Cardiac septum (tissue), 1 donor: ENCODE measurements around the gene KNDC1. TPM values are rescaled to one million over a fixed set of nuclear protein-coding genes. Genes with fewer than 3 reads are reported as not detected.
"Not testable (repeated sequence)": the region's sequence is repeated elsewhere in the genome, so short reads cannot be mapped to it uniquely, and the experiment has no call there.

Experiments
- DNase-seq: peaks from one replicate; pipeline ENCODE4 v3.0.0-alpha.2; 2020; ENCODE audit warnings: low spot score
- intact Hi-C: fragments of 100-400 bp; cut with DNase I; formaldehyde crosslinking; loops from one replicate; pipeline ENCODE4 v1.14.0; 2022
- total RNA-seq: library from RNA; stranded (reverse); fragmentation: NEBNext Ultra II Directional; extraction: Animal tissue kit (Norgen Biotek cat#: 25700); gene quantifications from one replicate; pipeline ENCODE4 v1.2.1, GENCODE V29; 2021
- donor health status: DM: no; HTN: no; CAD: no.

KNDC1 gene
- total RNA-seq, 1 donor from 2014 or later = 0.05 TPM

DNA sequence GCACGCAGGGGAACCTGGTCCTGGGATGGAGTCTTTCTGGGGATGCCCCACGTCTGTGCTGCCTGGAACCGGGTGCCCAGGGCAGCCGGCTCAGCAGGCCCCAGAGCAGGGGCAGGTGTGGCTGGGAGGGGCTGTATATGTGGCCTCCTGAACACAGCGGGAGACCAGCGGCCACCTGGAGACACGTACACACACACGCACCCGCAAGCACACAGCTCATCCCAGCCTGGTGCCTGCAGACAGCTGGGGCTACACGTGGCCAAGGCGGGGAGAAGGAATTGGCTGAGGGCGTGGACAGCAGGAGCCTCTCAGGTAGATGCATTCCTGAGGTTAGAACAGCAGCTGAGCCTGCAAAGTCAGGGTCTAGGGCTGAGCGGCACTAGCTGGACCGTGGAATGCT lies 102.7 kb downstream of the KNDC1 start:
- intact Hi-C loops = loop anchor here (5.0 kb wide), 1 partner anchor 45 kb away; the partner anchor contains the start of genes TUBGCP2 and ZNF511

DNA sequence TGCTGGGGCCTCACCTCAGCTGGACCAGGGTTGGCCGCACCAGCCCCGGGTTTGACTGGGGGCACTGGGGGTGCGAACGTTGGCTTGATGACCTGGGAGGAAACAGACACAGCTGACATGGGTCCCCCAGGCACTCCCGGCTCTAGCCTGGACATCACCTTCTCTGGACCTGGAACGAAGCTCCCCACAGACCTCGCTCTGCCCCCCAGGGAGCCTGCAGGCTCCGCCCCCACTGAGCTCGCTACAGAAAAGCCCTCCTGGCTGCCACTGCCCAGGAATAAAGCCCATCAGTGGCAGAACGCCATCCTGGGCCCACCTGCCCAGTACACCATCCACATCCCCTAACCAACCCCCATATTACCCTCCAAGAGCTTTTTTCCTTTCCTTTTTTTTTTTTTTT lies 103.7 kb downstream of the KNDC1 start:
- intact Hi-C loops = loop anchor here (5.0 kb wide), 1 partner anchor 44 kb away; the partner anchor contains the start of genes TUBGCP2 and ZNF511
- no peak for DNase-seq

More for the DNA sequence above, 102.7 kb downstream of the KNDC1 start:
- no peak for DNase-seq

DNA sequence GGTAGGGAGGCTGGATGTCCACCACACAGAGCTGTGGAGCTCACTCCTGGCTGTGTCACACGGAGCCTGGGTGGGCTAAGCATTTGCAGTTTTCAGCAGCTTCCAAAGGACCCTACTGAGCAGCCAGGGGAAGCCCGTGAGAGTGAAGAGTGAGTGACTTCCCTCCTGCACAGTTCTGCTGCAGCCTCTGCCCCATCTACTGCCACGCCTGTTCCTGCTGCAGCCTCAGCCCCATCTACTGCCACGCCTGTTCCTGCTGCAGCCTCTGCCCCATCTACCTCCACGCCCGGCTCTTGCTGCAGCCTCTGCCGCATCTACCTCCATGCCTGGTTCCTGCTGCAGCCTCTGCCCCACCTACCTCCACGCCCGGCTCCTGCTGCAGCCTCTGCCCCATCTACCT lies 104.4 kb downstream of the KNDC1 start:
- no peak for DNase-seq
- intact Hi-C loops = loop anchor here (5.0 kb wide), 1 partner anchor 43 kb away; the partner anchor contains the start of genes TUBGCP2 and ZNF511

DNA sequence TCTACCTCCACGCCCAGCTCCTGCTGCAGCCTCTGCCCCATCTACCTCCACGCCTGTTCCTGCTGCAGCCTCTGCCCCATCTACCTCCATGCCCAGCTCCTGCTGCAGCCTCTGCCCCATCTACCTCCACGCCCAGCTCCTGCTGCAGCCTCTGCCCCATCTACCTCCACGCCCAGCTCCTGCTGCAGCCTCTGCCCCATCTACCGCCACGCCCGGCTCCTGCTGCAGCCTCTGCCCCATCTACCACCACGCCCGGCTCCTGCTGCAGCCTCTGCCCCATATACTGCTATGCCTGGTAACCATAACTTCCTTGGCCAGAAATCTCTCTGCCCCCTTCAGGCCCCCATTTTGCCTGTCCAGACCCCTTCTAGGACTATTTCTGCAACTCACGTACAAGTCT lies 105.0 kb downstream of the KNDC1 start:
- intact Hi-C loops = not testable (repeated sequence)

DNA sequence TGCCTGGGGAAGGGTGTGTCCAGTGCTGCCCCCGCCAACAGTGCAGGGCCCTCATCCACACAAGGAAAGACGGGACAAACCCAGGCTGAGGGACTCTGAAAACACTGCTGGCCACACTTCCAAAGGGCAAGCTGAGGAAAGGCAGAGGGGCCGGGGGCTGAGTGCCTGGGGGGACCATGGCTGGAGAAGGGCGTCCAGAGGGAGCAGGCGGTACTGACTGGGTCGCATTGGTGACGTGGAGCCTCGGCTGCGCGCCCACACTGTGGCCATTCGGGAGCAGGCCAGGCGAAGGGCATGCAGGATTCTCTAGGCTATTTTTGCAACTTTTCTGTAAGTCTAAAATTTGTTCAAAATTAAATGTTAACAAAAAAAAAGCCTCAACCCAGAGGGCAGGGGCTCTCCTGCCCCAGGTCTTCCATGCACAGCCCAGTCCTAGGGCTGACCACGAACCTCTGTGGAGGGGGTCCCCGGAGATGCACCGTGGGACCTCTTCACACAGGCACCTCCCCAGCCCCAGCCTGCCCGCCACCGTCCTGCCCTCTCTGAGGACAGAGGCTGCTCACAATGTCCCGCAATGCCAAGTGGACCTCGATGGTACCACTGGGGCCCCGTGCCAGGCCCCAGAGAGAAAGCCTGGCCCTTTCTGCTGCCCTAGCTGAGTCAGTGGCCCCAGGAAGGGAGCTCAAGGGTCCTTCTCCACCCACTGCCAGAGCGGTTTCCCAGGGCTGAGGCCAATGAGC lies 106.2 kb downstream of the KNDC1 start:
- intact Hi-C loops = no loop called here
- DNase-seq = no peak

More for the DNA sequence above, 105.0 kb downstream of the KNDC1 start:
- not testable (repeated sequence) for DNase-seq

DNA sequence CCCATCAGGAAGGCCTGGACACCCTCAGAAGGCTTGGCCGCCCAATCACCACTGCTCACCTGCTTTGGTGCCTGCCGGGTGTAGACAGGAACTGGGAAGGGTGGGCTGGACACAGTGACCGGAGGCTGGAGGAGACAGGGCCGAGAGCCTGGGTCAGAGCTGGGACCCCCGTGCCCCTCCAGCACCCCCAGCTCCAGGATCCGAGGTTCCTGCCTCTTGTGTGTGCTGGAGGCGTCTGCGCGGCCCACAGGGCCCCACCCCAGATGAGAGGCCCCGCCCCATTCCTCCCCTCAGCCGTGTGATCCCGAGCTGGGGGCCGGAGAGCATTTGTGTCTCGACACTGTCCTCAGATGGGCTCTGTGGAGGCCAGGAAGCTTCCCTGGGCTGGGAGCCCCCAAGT lies 107.3 kb downstream of the KNDC1 start:
- no peak for DNase-seq
- intact Hi-C loops = no loop called here

DNA sequence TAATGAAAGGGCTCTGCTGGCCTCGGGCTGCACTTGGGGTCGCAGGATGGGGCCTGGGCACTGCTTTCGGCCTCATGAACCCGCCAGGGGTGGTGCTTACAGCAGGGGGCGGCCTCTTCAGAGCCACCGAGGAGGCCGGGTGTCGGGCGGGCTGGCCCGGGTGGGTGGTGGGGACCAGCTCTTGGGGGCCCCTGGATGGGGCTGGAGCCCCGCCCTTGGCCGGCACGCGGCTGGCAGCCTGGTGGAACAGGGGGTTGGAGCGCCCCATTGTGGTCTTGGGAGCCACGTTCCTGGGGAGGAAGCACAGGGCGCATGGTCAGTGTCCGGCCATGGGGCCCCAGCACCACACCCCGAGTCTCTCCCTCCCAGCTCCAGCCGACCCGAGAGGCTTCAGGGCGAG lies 107.8 kb downstream of the KNDC1 start:
- no peak for DNase-seq
- intact Hi-C loops = no loop called here

DNA sequence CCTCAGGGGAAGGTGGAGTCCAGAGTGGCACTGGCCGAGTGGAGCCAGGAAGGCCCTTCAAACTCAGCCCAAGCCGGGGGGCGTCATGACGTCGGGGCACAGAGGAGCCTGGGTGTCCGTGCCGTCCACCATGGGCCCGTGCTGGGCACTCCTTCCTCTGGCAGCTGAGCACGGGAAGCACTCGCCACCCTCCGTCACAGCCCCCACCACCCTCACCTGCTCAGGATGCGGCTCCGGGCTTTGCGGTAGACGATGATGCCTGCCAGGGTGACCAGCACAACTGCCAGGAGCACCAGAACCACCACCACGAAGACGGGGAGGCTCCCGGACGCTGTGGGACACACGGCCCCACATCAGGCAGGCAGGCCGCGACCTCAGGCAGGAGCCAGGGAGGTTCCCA lies 108.5 kb downstream of the KNDC1 start:
- intact Hi-C loops = no loop called here
- no peak for DNase-seq

DNA sequence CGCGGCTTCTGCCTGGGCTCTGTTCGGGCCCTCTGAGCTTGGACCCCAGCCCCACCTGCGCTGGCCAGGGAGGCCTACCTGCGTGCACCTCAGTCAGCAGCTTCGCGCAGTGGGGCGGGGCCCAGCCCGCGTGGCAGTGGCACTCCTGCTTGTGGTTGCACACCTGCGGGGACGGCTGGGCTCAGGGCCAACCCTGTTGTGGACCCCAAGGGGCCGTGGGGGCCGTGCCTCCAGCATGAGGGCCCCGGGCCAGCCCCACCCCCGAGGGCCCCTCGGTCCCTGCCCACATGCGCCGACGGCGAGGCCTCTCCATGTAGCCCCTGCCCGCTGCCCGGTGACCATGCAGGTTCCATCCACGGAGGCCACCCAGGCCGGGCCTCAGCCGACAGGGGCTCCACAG lies 109.3 kb downstream of the KNDC1 start:
- DNase-seq = no peak
- intact Hi-C loops = no loop called here

DNA sequence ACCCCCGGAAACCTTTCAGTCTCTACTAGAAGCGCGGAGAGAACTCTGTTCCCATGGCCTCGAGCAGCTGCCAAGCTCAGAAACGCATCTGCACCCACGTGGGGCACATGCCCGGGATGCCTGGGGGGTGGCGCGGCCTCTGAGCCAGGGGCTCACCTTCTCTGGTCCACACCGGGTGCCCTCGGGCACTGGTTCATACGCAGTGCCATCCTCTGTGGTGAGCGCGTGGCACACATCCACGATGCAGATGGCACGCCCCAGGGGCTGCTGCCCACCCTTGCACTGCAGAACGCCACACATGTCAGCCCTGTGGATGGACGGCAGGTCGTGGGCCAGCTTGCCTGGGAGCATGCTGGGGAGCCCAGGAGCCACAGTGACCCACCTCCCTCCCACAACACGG lies 110.2 kb downstream of the KNDC1 start:
- intact Hi-C loops = no loop called here
- DNase-seq = no peak

DNA sequence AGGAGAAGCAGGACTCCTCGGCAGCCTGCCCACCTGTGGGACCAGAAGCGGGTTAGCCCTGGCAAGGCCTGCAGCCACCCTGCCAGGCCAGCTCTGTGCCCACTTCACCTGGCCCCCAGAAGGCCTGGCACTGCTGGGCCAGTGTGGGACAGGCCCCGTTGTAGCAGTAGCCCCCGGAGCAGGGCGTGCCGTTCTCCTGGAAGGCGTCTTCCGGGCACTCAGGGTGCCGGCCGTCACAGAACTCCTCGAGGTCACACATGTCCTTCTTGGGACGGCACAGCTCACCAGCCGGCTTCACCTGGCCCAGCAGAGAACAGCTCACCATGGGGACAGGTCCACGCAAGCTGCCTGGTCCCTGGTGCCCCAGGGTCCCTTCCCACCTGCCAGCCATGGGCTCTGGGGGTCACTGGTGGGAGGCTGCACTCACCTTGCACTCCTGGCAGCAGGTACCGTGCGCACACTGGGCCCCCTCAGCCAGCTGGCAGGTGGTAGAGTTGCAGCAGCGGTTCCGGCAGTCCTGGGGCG lies 110.8 kb downstream of the KNDC1 start:
- intact Hi-C loops = no loop called here

DNA sequence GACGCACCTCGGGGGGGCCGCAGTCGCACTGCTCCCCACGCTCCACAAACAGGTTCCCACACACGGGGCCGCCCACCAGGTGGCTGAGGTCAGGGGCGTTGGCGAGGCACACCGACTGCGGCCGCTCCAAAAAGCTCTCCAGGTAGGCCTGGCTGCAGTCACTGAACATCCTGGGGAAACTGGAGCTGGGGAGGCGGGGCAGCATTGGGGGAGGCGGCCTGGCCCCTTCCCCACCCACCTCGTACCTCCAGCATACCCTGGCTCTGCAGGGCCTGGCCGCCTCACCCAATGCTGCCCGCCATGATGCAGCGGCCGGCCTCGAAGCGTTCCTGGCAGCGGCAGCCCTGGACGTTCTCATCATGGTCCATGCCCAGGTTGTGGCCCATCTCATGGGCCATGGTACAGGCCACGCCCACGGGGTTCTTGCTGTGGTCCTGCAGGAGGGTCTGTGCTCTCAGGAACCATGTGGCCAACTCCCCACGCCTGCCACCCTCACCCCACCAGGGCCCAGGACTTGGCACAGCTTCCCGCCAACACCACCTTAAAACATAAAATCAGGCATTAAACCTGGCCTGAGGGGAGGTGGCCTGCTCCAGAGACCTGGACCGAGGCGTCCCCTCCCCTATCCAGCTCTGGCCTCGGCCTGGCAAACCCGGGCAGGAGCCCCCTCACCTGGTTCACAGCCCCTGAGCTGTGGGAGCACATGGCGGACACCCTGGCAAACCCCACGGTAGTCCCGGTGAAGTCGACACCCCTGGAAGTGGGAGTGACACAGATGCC lies 111.7 kb downstream of the KNDC1 start:
- DNase-seq = no peak
- intact Hi-C loops = no loop called here

More for the DNA sequence above, 110.8 kb downstream of the KNDC1 start:
- DNase-seq = no peak

DNA sequence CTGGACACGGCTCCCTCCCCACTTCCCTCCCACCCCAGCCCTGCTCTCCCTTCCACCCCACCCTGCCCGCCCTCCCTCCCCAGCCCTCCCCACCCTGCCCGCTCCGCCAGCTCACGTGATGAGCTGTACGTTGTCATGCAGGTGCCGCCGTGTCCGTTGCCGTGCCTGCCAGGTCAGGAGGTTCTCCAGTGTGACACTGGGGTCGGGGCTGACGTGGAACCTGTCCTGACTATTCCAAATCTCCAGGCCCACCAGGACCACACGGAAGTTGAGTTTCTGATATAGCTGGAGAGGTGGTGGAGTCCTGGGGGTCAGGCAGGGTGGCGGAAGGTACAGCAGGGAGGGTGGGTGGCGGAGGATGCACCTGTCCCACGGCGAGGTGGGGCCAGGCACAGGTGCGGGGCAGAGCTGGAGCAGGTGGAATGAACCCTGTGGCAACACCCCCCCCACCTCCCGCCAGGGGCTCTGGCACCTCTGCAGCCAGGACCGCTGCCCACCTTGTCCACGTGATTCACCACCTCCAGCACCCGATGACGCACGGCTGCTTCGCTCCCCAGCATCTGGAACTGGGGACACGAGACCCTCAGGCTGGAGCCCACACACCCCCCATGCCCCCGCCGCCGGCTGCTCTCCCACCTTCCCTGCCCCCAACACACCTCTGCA lies 112.4 kb downstream of the KNDC1 start:
- intact Hi-C loops = no loop called here
- DNase-seq = no peak

DNA sequence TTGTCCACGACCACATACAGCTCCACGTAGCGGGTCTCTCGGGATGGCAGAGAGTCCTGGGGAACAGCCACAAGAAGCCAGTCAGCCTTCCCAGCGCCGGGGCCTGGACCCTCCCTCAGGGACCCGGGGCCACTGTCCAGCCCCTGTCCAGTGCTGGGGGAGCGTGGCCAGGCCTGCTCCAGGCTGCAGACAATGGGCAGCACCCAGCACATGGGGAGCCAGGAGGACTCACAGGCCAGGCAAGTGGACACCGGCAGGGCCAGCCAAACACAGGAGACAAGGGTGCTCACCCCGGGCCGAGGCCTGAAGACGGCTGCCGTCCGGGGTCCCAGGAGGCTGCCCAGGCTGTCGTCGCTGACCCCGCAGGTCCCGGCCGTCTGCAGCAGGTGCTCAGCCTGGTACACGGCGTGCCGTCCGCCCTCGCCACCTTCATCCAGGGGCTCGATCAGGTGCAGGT lies 113.0 kb downstream of the KNDC1 start:
- intact Hi-C loops = no loop called here

DNA sequence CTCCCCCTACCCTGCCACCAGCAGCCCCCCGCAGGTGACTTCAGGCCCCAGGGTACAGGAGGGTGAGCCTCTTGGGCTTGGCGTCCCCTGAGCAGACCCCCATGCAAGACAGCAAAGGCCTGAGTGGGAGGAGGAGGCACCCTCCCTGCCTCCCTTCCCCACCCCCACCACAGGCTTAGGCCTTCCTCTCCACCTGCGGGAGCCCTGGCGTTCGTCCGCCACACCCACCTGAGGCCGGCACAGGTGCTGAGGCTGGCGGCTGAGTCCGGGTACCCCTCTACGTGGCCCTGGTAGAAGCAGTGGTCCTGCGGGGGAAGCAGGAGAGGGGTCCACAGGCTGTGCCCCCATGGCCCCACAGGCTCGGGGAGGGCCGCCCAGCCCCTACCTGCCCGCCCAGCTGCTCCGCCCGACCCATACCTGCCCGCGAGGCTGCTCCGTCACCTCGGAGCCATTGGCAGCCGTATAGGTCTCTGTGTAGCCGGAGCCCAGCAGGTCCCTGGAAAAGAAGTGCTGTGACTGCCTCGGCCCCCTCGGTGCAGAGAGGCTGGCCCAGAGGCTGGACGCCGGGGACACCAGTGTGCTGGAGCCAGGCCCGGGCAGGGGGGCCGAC lies 113.6 kb downstream of the KNDC1 start:
- no peak for DNase-seq
- intact Hi-C loops = no loop called here

More for the DNA sequence above, 113.0 kb downstream of the KNDC1 start:
- DNase-seq = no peak

DNA sequence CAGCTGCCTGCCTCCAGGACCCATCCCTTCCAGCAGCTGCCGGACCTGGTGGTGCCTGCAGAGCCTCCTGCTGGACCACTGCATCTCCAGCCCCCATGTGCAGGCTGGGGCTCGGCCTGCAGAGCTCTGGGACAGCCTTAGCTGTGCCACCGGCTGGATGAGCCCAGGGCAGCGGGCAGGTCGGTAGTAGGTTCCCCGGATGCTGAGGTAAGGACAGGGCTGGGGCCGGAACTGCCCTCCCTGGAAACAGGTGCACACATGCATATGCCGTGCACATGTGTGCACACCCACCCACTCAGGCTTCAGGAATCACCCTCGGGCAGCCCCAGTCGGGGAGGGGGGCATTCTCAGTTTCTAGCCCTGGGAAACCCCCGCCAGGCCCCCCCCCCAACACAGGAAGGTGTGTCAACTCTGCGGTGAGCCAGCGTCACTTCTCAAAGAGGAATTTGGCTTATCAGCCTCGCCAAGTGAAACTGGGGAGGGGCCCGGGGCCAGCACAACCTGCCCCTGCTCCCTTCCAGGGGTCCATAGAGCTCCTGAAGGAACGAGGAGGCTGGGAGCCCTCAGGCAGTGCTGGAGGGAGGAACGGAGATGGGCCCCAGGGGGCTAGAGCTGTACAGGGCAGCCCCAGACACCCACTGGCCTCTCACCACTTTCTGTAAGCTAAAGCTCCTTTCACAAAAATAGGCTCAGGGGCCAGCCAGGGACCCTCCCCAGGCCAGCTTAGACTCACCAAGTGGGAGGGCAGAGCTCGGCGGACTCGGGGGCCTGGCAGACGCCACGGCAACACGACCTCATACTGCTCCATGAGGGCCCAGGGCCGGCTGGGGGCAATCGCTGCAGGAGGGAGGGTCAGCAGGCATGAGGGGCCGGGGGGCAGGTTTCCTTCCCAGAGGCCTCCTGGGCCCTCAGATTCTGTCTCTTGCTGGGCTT lies 115.0 kb downstream of the KNDC1 start:
- DNase-seq = peak; percentile 92
- intact Hi-C loops = no loop called here

DNA sequence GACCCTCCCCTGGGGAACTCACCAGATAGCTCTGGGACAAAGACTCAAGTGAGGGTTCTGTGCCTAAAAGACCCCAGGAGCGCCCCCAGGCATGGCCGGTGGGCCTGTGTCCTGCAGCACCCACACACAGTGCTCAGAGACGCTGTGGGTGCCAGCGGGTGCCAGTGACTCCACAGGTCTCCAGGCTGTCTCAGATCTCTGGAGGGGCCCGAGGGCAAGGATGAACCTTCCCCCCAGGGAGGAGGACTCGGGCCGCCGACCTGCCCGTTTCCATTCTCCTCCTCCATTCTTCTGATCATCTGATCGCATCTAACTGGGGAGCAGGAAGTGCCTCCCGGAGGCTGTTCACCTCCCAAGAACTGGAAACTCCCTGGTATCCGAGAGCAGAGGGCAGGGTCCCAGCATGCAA lies 115.7 kb downstream of the KNDC1 start:
- DNase-seq = no peak
- intact Hi-C loops = no loop called here
